Stimulated activated CD8-positive, alpha-beta memory T cell treated with anti-CD3 and anti-CD28 coated beads, Interleukin-4, amount 100 ng/mL, for 48 hours (primary cell): ENCODE measurements around the gene HOXA3.

Experiments
- DNase-seq: peaks from one replicate; pipeline ENCODE4 v3.0.0-alpha.2; 2020

HOXA3 gene

GRCh38 chr7:27165996-27166530 lies 13.7 kb upstream of the HOXA3 start:
- DNase-seq, result no peak

GRCh38 chr7:27165089-27165995 lies 13.0 kb upstream of the HOXA3 start, which contains the start of gene HOXA9:
HOXA9 (minus strand) TSS chr7:27165537; CDS start chr7:27165457, 80 bp downstream.
- no peak for DNase-seq

GRCh38 chr7:27164367-27165088 lies 12.1 kb upstream of the HOXA3 start:
- no peak for DNase-seq

GRCh38 chr7:27164045-27164366 lies 11.6 kb upstream of the HOXA3 start:
- no peak for DNase-seq

- DNase-seq, result no peak
These were observed 11.1 kb upstream of the HOXA3 start for GRCh38 chr7:27163288-27164044.

GRCh38 chr7:27162561-27163287 lies 10.3 kb upstream of the HOXA3 start:
- no peak for DNase-seq

GRCh38 chr7:27161721-27162560 lies 9.6 kb upstream of the HOXA3 start:
- no peak for DNase-seq

GRCh38 chr7:27161214-27161720 lies 8.9 kb upstream of the HOXA3 start:
- DNase-seq, result no peak

GRCh38 chr7:27160546-27161213 lies 8.3 kb upstream of the HOXA3 start:
- DNase-seq, result peak; percentile 92

GRCh38 chr7:27160145-27160545 lies 7.8 kb upstream of the HOXA3 start:
- DNase-seq, result no peak

GRCh38 chr7:27159266-27160144 lies 7.1 kb upstream of the HOXA3 start:
- no peak for DNase-seq

- no peak for DNase-seq
These were observed 6.3 kb upstream of the HOXA3 start for GRCh38 chr7:27158436-27159265.

GRCh38 chr7:27157702-27158431 lies 5.5 kb upstream of the HOXA3 start:
- no peak for DNase-seq

GRCh38 chr7:27156916-27157701 lies 4.7 kb upstream of the HOXA3 start:
- no peak for DNase-seq

GRCh38 chr7:27156508-27156898 lies 4.1 kb upstream of the HOXA3 start, which contains the start of gene HOXA7:
HOXA7 (minus strand) TSS chr7:27156675; CDS start chr7:27156545, 130 bp downstream.
- DNase-seq, result no peak

GRCh38 chr7:27155816-27156507 lies 3.6 kb upstream of the HOXA3 start:
- DNase-seq, result no peak
